Measurements from ENCODE around the gene CDH4. TPM values are rescaled to one million over a fixed set of nuclear protein-coding genes. Genes with fewer than 3 reads are reported as not detected.

CDH4 gene
- total RNA-seq, 2 experiments from 2014 or later: 0.10 to 0.15 TPM

- no peaks in the 10 kb centered on the region for H3K4me1 Mint-ChIP-seq (ENCODE audit: low read depth)
- no peaks in the 10 kb centered on the region for H3K36me3 Mint-ChIP-seq (ENCODE audit: low read depth)
- no peaks in the 10 kb centered on the region for H3K27me3 Mint-ChIP-seq (ENCODE audit: low read depth)
- DNase-seq: no peak
- CTCF ChIA-PET: interaction anchor here (1.6 kb wide), 1 partner anchor 11 kb away, joined by 4 read pairs; no protein-coding TSS in a partner anchor
- H3K27ac Mint-ChIP-seq: no peak overlapping the region
- intact Hi-C loops (cut with micrococcal nuclease): no loop called here
- H3K4me3 Mint-ChIP-seq: no peak overlapping the region
- no peaks in the 10 kb centered on the region for H3K9me3 Mint-ChIP-seq
Measured at GRCh38 chr20:61907081-61907891, 655.2 kb downstream of the CDH4 start.

- no peak overlapping the region for H3K4me3 Mint-ChIP-seq
- H3K9me3 Mint-ChIP-seq: no peaks in the 10 kb centered on the region
- H3K27ac Mint-ChIP-seq: no peak overlapping the region
Measured at GRCh38 chr20:61908057-61909026, 656.3 kb downstream of the CDH4 start.

GRCh38 chr20:61909028-61909427 is 657.0 kb downstream of the CDH4 start:
- DNase-seq: no peak
- intact Hi-C loops (cut with micrococcal nuclease): no loop called here
- Mint-ChIP-seq H3K36me3 (ENCODE audit: low read depth) (no peaks in the 10 kb centered on the region), H3K27ac (no peak overlapping the region), H3K9me3 (no peaks in the 10 kb centered on the region), H3K4me3 (no peak overlapping the region), H3K27me3 (ENCODE audit: low read depth) (no peaks in the 10 kb centered on the region), H3K4me1 (ENCODE audit: low read depth) (no peaks in the 10 kb centered on the region)
- CTCF ChIA-PET: no interaction called here

More at GRCh38 chr20:61908057-61909026, 656.3 kb downstream of the CDH4 start:
- intact Hi-C loops (cut with micrococcal nuclease): no loop called here
- no peak for DNase-seq
- no peaks in the 10 kb centered on the region for H3K36me3 Mint-ChIP-seq (ENCODE audit: low read depth)
- CTCF ChIA-PET: interaction anchor here (1.6 kb wide), 1 partner anchor 12 kb away, joined by 4 read pairs; no protein-coding TSS in a partner anchor
- H3K4me1 Mint-ChIP-seq (ENCODE audit: low read depth): no peaks in the 10 kb centered on the region
- H3K27me3 Mint-ChIP-seq (ENCODE audit: low read depth): no peaks in the 10 kb centered on the region

- no peaks in the 10 kb centered on the region for H3K27me3 Mint-ChIP-seq (ENCODE audit: low read depth)
- no peak overlapping the region for H3K27ac Mint-ChIP-seq
- H3K4me1 Mint-ChIP-seq (ENCODE audit: low read depth): no peaks in the 10 kb centered on the region
- H3K36me3 Mint-ChIP-seq (ENCODE audit: low read depth): no peaks in the 10 kb centered on the region
- intact Hi-C loops (cut with micrococcal nuclease): no loop called here
- CTCF ChIA-PET: no interaction called here
- no peaks in the 10 kb centered on the region for H3K9me3 Mint-ChIP-seq
- no peak for DNase-seq
- H3K4me3 Mint-ChIP-seq: no peak overlapping the region
Measured at GRCh38 chr20:61909821-61910220, 657.8 kb downstream of the CDH4 start.

GRCh38 chr20:61911824-61912223 is 659.8 kb downstream of the CDH4 start:
- CTCF ChIA-PET: no interaction called here

GRCh38 chr20:61912665-61913422 is 660.8 kb downstream of the CDH4 start:
- intact Hi-C loops (cut with micrococcal nuclease): no loop called here
- H3K36me3 Mint-ChIP-seq (ENCODE audit: low read depth): no peaks in the 10 kb centered on the region
- H3K4me3 Mint-ChIP-seq: no peak overlapping the region
- H3K27me3 Mint-ChIP-seq (ENCODE audit: low read depth): no peaks in the 10 kb centered on the region
- DNase-seq: no peak
- H3K27ac Mint-ChIP-seq: no peak overlapping the region
- CTCF ChIA-PET: no interaction called here
- H3K4me1 Mint-ChIP-seq (ENCODE audit: low read depth): no peaks in the 10 kb centered on the region
- H3K9me3 Mint-ChIP-seq: no peaks in the 10 kb centered on the region

More at GRCh38 chr20:61911824-61912223, 659.8 kb downstream of the CDH4 start:
- H3K4me3 Mint-ChIP-seq: no peak overlapping the region
- H3K4me1 Mint-ChIP-seq (ENCODE audit: low read depth): no peaks in the 10 kb centered on the region
- no peaks in the 10 kb centered on the region for H3K27me3 Mint-ChIP-seq (ENCODE audit: low read depth)
- intact Hi-C loops (cut with micrococcal nuclease): no loop called here
- H3K36me3 Mint-ChIP-seq (ENCODE audit: low read depth): no peaks in the 10 kb centered on the region
- H3K9me3 Mint-ChIP-seq: no peaks in the 10 kb centered on the region
- H3K27ac Mint-ChIP-seq: no peak overlapping the region
- no peak for DNase-seq

- no peaks in the 10 kb centered on the region for H3K27me3 Mint-ChIP-seq (ENCODE audit: low read depth)
- no peak overlapping the region for H3K4me3 Mint-ChIP-seq
- intact Hi-C loops (cut with micrococcal nuclease): no loop called here
- H3K9me3 Mint-ChIP-seq: no peaks in the 10 kb centered on the region
- no peak for DNase-seq
- CTCF ChIA-PET: no interaction called here
- H3K36me3 Mint-ChIP-seq (ENCODE audit: low read depth): no peaks in the 10 kb centered on the region
- no peak overlapping the region for H3K27ac Mint-ChIP-seq
- H3K4me1 Mint-ChIP-seq (ENCODE audit: low read depth): no peaks in the 10 kb centered on the region
Measured at GRCh38 chr20:61913423-61914225, 661.6 kb downstream of the CDH4 start.

GRCh38 chr20:61915101-61915500 is 663.0 kb downstream of the CDH4 start:
- Mint-ChIP-seq H3K27me3 (ENCODE audit: low read depth) (no peaks in the 10 kb centered on the region), H3K36me3 (ENCODE audit: low read depth) (no peaks in the 10 kb centered on the region), H3K9me3 (no peaks in the 10 kb centered on the region), H3K4me3 (no peak overlapping the region), H3K27ac (no peak overlapping the region), H3K4me1 (ENCODE audit: low read depth) (no peaks in the 10 kb centered on the region)
- DNase-seq: no peak
- intact Hi-C loops (cut with micrococcal nuclease): no loop called here
- CTCF ChIA-PET: no interaction called here

GRCh38 chr20:61916318-61916891 is 664.3 kb downstream of the CDH4 start:
- Mint-ChIP-seq H3K36me3 (ENCODE audit: low read depth) (no peaks in the 10 kb centered on the region), H3K27ac (no peak overlapping the region), H3K9me3 (no peaks in the 10 kb centered on the region), H3K4me3 (no peak overlapping the region), H3K27me3 (ENCODE audit: low read depth) (no peaks in the 10 kb centered on the region), H3K4me1 (ENCODE audit: low read depth) (no peaks in the 10 kb centered on the region)
- DNase-seq: no peak
- CTCF ChIA-PET: no interaction called here
- intact Hi-C loops (cut with micrococcal nuclease): no loop called here

- DNase-seq: no peak
- CTCF ChIA-PET: interaction anchor here (0.5 to 0.6 kb wide), 2 partner anchors 636 to 1905 kb away, joined by 3 to 6 read pairs; no protein-coding TSS in a partner anchor
- no peaks in the 10 kb centered on the region for H3K9me3 Mint-ChIP-seq
- no peaks in the 10 kb centered on the region for H3K36me3 Mint-ChIP-seq (ENCODE audit: low read depth)
- no peaks in the 10 kb centered on the region for H3K27me3 Mint-ChIP-seq (ENCODE audit: low read depth)
- no peak overlapping the region for H3K27ac Mint-ChIP-seq
- H3K4me3 Mint-ChIP-seq: no peak overlapping the region
- no peaks in the 10 kb centered on the region for H3K4me1 Mint-ChIP-seq (ENCODE audit: low read depth)
- intact Hi-C loops (cut with micrococcal nuclease): no loop called here
Measured at GRCh38 chr20:61917474-61918145, 665.5 kb downstream of the CDH4 start.

GRCh38 chr20:61918548-61918947 is 666.5 kb downstream of the CDH4 start:
- Mint-ChIP-seq H3K27ac (no peak overlapping the region), H3K27me3 (ENCODE audit: low read depth) (no peaks in the 10 kb centered on the region), H3K9me3 (no peaks in the 10 kb centered on the region), H3K36me3 (ENCODE audit: low read depth) (no peaks in the 10 kb centered on the region), H3K4me1 (ENCODE audit: low read depth) (no peaks in the 10 kb centered on the region), H3K4me3 (no peak overlapping the region)
- CTCF ChIA-PET: no interaction called here
- intact Hi-C loops (cut with micrococcal nuclease): no loop called here
- DNase-seq: no peak
